NCI-H1417 treated with DMSO at 0.1 percent for 48 hours (cell line): ENCODE results near the gene RAB25.

ENCODE experiments used
- DNase-seq: peaks from one replicate; lab custom pipeline; 2025; lab: John Stamatoyannopoulos, UW

RAB25 gene

DNA sequence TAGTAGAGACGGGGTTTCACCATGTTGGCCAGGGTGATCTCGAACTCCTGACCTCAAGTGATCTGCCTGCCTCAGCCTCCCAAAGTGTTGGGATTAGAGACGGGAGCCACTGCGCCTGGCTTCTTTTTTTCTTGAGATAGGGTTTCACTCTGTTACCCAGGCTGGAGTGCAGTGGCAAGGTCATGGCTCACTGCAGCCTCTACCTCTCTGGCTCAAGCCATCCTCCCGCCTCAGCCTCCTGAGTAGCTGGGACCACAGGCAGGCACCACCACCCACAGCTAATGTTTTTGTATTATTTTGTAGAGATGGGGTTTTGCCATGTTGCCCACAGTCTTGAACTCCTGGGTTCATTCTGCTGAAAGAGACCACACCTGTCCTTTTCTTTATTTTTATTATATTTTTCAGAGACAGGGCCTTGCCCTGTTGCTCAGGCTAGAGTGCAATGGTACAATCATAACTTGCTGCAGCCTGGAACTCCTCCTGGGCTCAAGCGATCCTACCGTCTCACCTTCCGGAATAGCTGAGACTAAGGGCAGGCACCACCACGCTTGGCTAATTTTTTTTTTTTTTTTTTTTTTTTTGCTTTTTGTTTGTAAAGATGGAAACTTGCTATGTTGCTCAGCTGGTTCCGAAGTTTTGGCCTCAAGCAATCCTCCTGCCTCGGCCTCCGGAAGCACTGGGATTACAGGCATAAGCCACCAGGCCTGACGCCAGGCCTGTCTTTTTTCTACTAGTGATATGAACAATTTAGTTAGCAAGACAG is 56.6 kb downstream of the RAB25 start:
- no peak for DNase-seq

DNA sequence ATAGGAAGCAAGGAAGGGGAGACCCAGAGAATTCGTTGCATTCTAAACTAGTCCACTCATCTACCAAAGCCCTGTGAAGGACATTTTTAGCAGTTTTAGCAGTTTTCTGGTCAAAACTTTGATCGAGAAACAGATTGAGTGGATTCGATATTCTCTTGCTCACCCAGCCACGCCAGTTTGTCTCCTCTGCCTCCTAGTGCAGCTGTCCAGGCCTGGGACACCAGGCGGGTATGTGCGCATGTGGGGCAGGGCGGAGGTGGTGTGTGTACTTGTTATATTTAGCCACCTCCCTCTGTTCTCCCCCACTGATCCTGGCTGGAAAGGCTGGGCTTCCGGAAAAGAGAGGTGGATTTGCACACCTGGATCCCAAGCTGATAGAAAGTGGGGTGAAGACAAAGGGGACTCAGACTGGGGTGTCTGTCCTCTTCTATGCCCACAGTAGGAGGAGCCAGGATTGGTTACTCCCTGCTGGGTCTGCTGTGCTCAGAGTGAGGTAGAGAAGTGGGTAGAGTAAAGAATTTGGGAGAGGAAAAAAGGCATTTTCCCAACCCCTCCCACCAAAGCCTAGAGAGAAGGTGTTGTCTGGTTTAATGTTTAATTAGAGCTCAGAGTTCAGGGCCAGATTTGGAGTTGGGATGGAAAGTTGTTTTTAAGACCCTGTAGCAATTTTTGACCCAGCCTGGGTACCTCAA is 57.4 kb downstream of the RAB25 start:
- DNase-seq = no peak

DNA sequence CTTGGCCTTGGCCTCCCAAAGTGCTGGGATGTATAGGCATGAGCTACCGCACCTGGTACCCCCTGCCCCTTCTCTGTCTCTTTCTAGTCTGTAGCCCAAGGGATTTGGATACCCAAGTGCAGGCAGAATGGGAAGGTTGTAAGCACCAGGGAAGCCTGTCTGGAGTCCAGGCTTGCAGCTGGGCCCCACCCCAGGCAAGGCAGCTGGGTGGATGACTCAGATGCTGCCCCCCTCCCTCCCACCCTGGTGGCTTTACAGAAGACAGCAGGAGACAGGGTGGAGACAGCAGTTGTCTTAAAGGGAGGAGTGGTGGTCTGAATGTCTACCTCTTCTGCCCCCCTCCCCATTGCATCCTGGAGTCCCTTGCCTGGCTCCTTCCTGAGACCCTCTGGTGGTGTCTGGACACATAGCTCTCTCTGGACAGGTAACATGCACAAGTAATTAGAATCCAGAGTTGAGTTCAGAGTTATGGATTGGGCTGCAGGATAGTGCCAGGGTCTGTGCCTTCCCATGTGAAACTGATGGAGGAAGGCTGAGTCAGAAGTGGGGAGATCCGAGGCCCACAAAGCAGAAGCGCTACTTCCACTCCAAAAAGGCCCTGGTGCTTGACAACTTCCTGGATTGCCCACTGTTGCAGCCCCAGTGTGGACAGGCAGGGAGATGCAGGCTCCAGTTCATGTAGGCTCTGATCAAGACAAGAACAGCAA is 58.7 kb downstream of the RAB25 start:
- DNase-seq = no peak
